PC-3 (cell line): ENCODE data around the gene MUCL3. TPM values are rescaled to one million over a fixed set of nuclear protein-coding genes. Genes with fewer than 3 reads are reported as not detected.

Source experiments
- ATAC-seq: fragments of 200-7000 bp; cut with Tn5 transposase; 2 replicates; pipeline ENCODE4 v1.9.1; 2020; ENCODE audit warnings: mild to moderate bottlenecking, moderate library complexity
- BruUV-seq: library from RNA; stranded (reverse); fragments of 400-500 nt; replicated peaks from 2 replicates; lab custom pipeline; 2021; lab: Mats Ljungman, UMichigan
- CTCF ChIA-PET: fragments of 300-600 bp; sonication (Branson Sonifier 250); formaldehyde crosslinking; loops from one replicate; lab custom pipeline; 2022; ENCODE audit warnings: antibody characterized with exemption; lab: Charles Lee
- POLR2A ChIA-PET: fragments of 300-600 bp; sonication (Branson Sonifier 250); formaldehyde crosslinking; loops from one replicate; lab custom pipeline; 2022; ENCODE audit warnings: antibody characterized with exemption; ENCODE audit not compliant: unreplicated experiment; lab: Charles Lee
- DNase-seq: peaks from one replicate; pipeline ENCODE4 v3.0.0-alpha.2; 2015
- H2AFZ ChIP-seq: fragments of 300-600 bp; sonication (generic); 2 replicates; pipeline ENCODE4 v1.6.0; 2016; ENCODE audit warnings: antibody characterized with exemption, low read length
- H3F3A ChIP-seq: fragments of 300-600 bp; sonication (generic); one replicate; pipeline ENCODE4 v1.6.0; 2017; ENCODE audit warnings: antibody characterized with exemption, low read length, control low read depth, mild to moderate bottlenecking; ENCODE audit not compliant: unreplicated experiment
- H3K27ac ChIP-seq: fragments of 300-600 bp; sonication (generic); 2 replicates; pipeline ENCODE4 v1.5.1; 2016; ENCODE audit warnings: mild to moderate bottlenecking, low read length
- H3K27me3 ChIP-seq: fragments of 300-600 bp; sonication (generic); 2 replicates; pipeline ENCODE4 v1.6.1; 2016; ENCODE audit warnings: low read length, mixed read lengths
- H3K36me3 ChIP-seq: fragments of 300-600 bp; sonication (generic); 2 replicates; pipeline ENCODE4 v1.6.1; 2016; ENCODE audit warnings: low read depth, mixed run types, low read length, mixed read lengths
- H3K4me1 ChIP-seq: fragments of 300-600 bp; sonication (generic); 2 replicates; pipeline ENCODE4 v1.5.1; 2016; ENCODE audit warnings: low read length; ENCODE audit not compliant: insufficient read depth
- H3K4me2 ChIP-seq: fragments of 300-600 bp; sonication (generic); 2 replicates; pipeline ENCODE4 v1.6.0; 2016; ENCODE audit warnings: low read length
- H3K4me3 ChIP-seq: fragments of 300-600 bp; sonication (generic); 2 replicates; pipeline ENCODE4 v1.5.1; 2016; ENCODE audit warnings: mild to moderate bottlenecking, low read length, mixed read lengths
- H3K79me2 ChIP-seq: fragments of 300-600 bp; sonication (generic); 2 replicates; pipeline ENCODE4 v1.6.1; 2017; ENCODE audit warnings: low read length, mixed read lengths
- H3K9ac ChIP-seq: fragments of 300-600 bp; sonication (generic); 2 replicates; pipeline ENCODE4 v1.6.0; 2016; ENCODE audit warnings: mild to moderate bottlenecking, low read length
- H3K9me2 ChIP-seq: fragments of 300-600 bp; sonication (generic); replicated peaks from 2 replicates; pipeline ENCODE4 v1.6.1; 2016; ENCODE audit warnings: mixed run types, low read length, mixed read lengths
- H3K9me3 ChIP-seq: fragments of 300-600 bp; sonication (generic); 2 replicates; pipeline ENCODE4 v1.6.1; 2016; ENCODE audit warnings: low read length, mixed read lengths
- H4K20me1 ChIP-seq: fragments of 300-600 bp; sonication (generic); 2 replicates; pipeline ENCODE4 v1.6.1; 2016; ENCODE audit warnings: low read length, mixed read lengths
- CTCF ChIP-seq: fragments of 300-600 bp; sonication (generic); conservative IDR thresholded peaks from 2 replicates; pipeline ENCODE4 v1.5.1; 2017; ENCODE audit warnings: antibody characterized with exemption, low read depth, mild to moderate bottlenecking, low read length
- EZH2 ChIP-seq: fragments of 300-600 bp; sonication (generic); IDR thresholded peaks from one replicate; pipeline ENCODE4 v1.6.1; 2017; ENCODE audit warnings: antibody characterized with exemption, mild to moderate bottlenecking, low read length; ENCODE audit not compliant: unreplicated experiment
- EZH2phosphoT487 ChIP-seq: fragments of 300-600 bp; sonication (generic); IDR thresholded peaks from 2 replicates; pipeline ENCODE4 v1.6.1; 2018; ENCODE audit warnings: mild to moderate bottlenecking, antibody characterized with exemption, low read length, borderline replicate concordance
- intact Hi-C: fragments of 100-400 bp; cut with micrococcal nuclease; formaldehyde crosslinking; loops from 2 replicates; pipeline ENCODE4 v1.9.0; 2023
- total RNA-seq: library from RNA; depleted of rRNA; stranded (reverse); fragments of >200 nt; gene quantifications from 2 replicates; pipeline ENCODE4 v1.2.3, GENCODE V29; 2014

MUCL3 gene
- total RNA-seq, 1 experiment from 2014 or later: 0.04 TPM

GRCh38 chr6:30960907-30961673 lies 20.3 kb downstream of the MUCL3 start:
- Histone ChIP-seq H3K9ac (no peak overlapping the region), H3K79me2 (no peaks in the 10 kb centered on the region), H2AFZ (no peak overlapping the region), H4K20me1 (no peaks in the 10 kb centered on the region), H3K4me1 (peaks cover 11% of the 10 kb centered on the region; the same call in 1 of the 2 replicates), H3K4me3 (no peak overlapping the region), H3K9me3 (no peaks in the 10 kb centered on the region), H3K4me2 (no peak overlapping the region), H3K27me3 (no peaks in the 10 kb centered on the region), H3K27ac (no peak overlapping the region), H3F3A (no peaks in the 10 kb centered on the region), H3K36me3 (no peaks in the 10 kb centered on the region), H3K9me2 (no peaks in the 10 kb centered on the region)
- DNase-seq (no peak), ATAC-seq (no peak)
- BruUV-seq: no TSS peak
- ChIA-PET CTCF (no interaction called here), POLR2A (no interaction called here)
- TF ChIP-seq CTCF: no peak
- intact Hi-C loops: no loop called here

- no peak for ATAC-seq
- no TSS peak for BruUV-seq
- CTCF ChIA-PET: no interaction called here
Observed at GRCh38 chr6:30962716-30963115, 21.9 kb downstream of the MUCL3 start.

More at GRCh38 chr6:30962716-30963115, 21.9 kb downstream of the MUCL3 start:
- H3K36me3 ChIP-seq: no peaks in the 10 kb centered on the region
- H3K79me2 ChIP-seq: no peaks in the 10 kb centered on the region
- no peaks in the 10 kb centered on the region for H3K9me3 ChIP-seq
- TF ChIP-seq EZH2 (no peak), CTCF (no peak), EZH2phosphoT487 (no peak)
- H3K4me2 ChIP-seq: no peak overlapping the region
- H3K27me3 ChIP-seq: no peaks in the 10 kb centered on the region
- no peak for DNase-seq
- H3K4me3 ChIP-seq: no peak overlapping the region
- H3K27ac ChIP-seq: no peak overlapping the region
- POLR2A ChIA-PET: no interaction called here
- H4K20me1 ChIP-seq: no peaks in the 10 kb centered on the region
- no peak overlapping the region for H3K9ac ChIP-seq
- intact Hi-C loops: no loop called here
- peaks cover 5% of the 10 kb centered on the region; the same call in 1 of the 2 replicates for H3K4me1 ChIP-seq
- H3K9me2 ChIP-seq: no peaks in the 10 kb centered on the region
- no peaks in the 10 kb centered on the region for H3F3A ChIP-seq
- H2AFZ ChIP-seq: no peak overlapping the region
